ENCODE data around the gene CALCOCO2.
A peak's percentile ranks its signal among the peaks of the same experiment; 100 is the strongest.
"Not testable (repeated sequence)": the region's sequence is repeated elsewhere in the genome, so short reads cannot be mapped to it uniquely, and the experiment has no call there.

CALCOCO2 gene

GRCh38 chr17:48809182-48809581 is 21.7 kb upstream of the CALCOCO2 start:
- Histone ChIP-seq H3K27ac (ENCODE audit: low read depth, low read length) (no peak overlapping the region), H3K27me3 (ENCODE audit: control insufficient read depth, insufficient read depth, low read length) (peaks cover 2% of the 10 kb centered on the region), H3K4me1 (ENCODE audit: control insufficient read depth, insufficient read depth, low read length) (no peaks in the 10 kb centered on the region), H3K4me3 (ENCODE audit: low read length) (no peak overlapping the region), H3K36me3 (ENCODE audit: control insufficient read depth, insufficient read depth, low read length) (no peaks in the 10 kb centered on the region), H3K9ac (ENCODE audit: low read length) (no peak overlapping the region)

DNA sequence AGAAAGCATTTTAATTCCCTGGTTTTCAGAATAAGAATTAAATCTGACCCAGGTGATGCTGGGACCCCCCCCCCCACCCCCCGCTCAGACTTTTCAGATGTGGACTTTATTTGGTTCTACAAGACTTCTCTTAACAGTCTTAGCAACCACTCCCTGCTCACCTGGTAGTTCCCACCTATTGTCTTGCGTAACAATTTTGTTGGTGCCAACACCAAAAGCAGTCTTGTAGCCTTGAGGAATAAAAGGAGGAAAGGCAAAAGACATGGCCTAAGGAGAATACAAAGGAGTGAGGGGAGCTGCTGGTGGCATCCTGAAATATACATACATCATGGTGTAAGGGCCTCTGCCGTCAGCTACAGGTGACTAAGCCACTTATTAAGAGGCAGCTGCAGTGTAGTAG is 18.8 kb upstream of the CALCOCO2 start:
- Histone ChIP-seq H3K27me3 (ENCODE audit: control insufficient read depth, insufficient read depth, low read length) (no peaks in the 10 kb centered on the region), H3K27ac (ENCODE audit: low read depth, low read length) (no peak overlapping the region), H3K4me3 (ENCODE audit: low read length) (no peak overlapping the region), H3K4me1 (ENCODE audit: control insufficient read depth, insufficient read depth, low read length) (no peaks in the 10 kb centered on the region), H3K36me3 (ENCODE audit: control insufficient read depth, insufficient read depth, low read length) (no peaks in the 10 kb centered on the region), H3K9ac (ENCODE audit: low read length) (no peak overlapping the region)

- Histone ChIP-seq H3K27me3 (ENCODE audit: control insufficient read depth, insufficient read depth, low read length) (no peaks in the 10 kb centered on the region), H3K36me3 (ENCODE audit: control insufficient read depth, insufficient read depth, low read length) (no peaks in the 10 kb centered on the region), H3K27ac (ENCODE audit: low read depth, low read length) (no peak overlapping the region), H3K9ac (ENCODE audit: low read length) (no peak overlapping the region), H3K4me3 (ENCODE audit: low read length) (no peak overlapping the region), H3K4me1 (ENCODE audit: control insufficient read depth, insufficient read depth, low read length) (peaks cover 4% of the 10 kb centered on the region)
Measured at GRCh38 chr17:48814504-48814903, 16.3 kb upstream of the CALCOCO2 start.

DNA sequence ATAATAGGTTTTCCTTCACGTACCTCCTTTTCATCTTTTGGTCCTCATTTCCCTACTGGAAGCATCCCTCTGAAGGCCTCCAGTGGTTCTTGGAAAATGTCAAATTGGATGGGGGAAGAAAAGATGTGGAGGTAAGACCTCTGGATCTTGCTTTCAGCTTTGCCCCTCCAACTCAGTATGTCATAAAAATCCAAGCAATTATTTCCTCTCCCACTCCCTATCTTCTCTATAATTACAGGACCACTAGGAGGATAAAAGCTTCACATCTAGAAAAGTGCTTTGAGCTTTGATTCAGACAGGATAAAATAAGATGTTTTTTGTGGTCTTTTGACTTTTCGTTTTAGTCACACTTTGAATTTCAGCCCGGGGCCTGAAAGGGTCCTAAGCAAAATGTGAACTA is 15.5 kb upstream of the CALCOCO2 start:
- Histone ChIP-seq H3K36me3 (ENCODE audit: control insufficient read depth, insufficient read depth, low read length) (no peaks in the 10 kb centered on the region), H3K27me3 (ENCODE audit: control insufficient read depth, insufficient read depth, low read length) (no peaks in the 10 kb centered on the region), H3K9ac (ENCODE audit: low read length) (no peak overlapping the region), H3K4me1 (ENCODE audit: control insufficient read depth, insufficient read depth, low read length) (peaks cover 4% of the 10 kb centered on the region), H3K4me3 (ENCODE audit: low read length) (no peak overlapping the region), H3K27ac (ENCODE audit: low read depth, low read length) (no peak overlapping the region)

DNA sequence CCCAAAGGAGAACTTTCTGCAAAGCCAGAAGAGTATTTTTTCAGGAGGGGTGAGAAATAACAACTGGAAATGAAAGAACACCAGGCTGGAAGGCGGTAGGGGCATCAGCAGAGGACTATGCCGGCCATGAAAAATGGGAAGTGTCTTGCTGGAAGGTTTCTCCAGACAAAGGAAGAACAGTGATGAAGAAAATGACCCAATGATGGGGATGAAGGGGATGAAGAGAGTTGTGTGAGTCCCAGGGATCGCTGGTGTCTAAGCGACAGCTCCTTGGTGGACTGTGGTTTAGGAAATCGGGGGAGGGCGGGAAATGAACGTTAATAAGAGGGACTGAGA is 14.4 kb upstream of the CALCOCO2 start:
- Histone ChIP-seq H3K4me3 (ENCODE audit: low read length) (peak overlapping the region; percentile 73), H3K27me3 (ENCODE audit: control insufficient read depth, insufficient read depth, low read length) (no peaks in the 10 kb centered on the region), H3K36me3 (ENCODE audit: control insufficient read depth, insufficient read depth, low read length) (no peaks in the 10 kb centered on the region), H3K27ac (ENCODE audit: low read depth, low read length) (no peak overlapping the region), H3K9ac (ENCODE audit: low read length) (peak overlapping the region; percentile 37), H3K4me1 (ENCODE audit: control insufficient read depth, insufficient read depth, low read length) (peaks cover 4% of the 10 kb centered on the region)

GRCh38 chr17:48816774-48817590 is 13.9 kb upstream of the CALCOCO2 start, which contains the start of gene TTLL6:
Gene TTLL6 (minus strand): TSS chr17:48817229. CDS start chr17:48817072, 157 bp downstream.
- Histone ChIP-seq H3K27ac (ENCODE audit: low read depth, low read length) (no peak within 1 kb of the TSS), H3K9ac (ENCODE audit: low read length) (peak within 1 kb of the TSS; percentile 37), H3K4me3 (ENCODE audit: low read length) (peak within 1 kb of the TSS; percentile 73), H3K27me3 (ENCODE audit: control insufficient read depth, insufficient read depth, low read length) (no peaks in the 10 kb centered on the region), H3K4me1 (ENCODE audit: control insufficient read depth, insufficient read depth, low read length) (peaks cover 4% of the 10 kb centered on the region), H3K36me3 (ENCODE audit: control insufficient read depth, insufficient read depth, low read length) (no peaks in the 10 kb centered on the region)

DNA sequence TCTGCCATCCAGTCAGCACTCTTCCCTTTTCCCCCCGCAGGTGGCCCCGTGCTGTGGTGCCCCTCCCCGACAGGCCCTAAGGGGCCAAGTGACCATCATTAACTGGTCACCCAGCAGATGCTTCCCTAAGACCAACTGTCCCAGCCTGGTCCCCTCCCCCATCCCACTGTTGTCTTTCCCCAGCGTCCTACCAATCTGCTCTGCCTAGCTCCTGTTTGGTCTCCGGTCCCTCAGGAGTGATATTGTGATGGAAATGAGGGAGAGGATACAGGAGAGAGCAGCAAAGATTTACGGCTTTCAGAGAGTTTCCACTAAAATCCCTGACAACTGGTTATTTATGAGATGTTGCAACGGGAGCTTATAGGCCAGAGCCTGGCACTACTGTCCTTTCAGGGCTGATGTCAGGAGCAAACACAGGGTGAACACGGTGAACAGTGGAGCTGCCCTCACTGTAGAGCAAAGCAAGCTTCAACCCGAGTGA is 12.4 kb upstream of the CALCOCO2 start:
- no peak overlapping the region for H3K4me3 ChIP-seq (ENCODE audit: low read length)
- no peaks in the 10 kb centered on the region for H3K36me3 ChIP-seq (ENCODE audit: control insufficient read depth, insufficient read depth, low read length)
- peaks cover 4% of the 10 kb centered on the region for H3K4me1 ChIP-seq (ENCODE audit: control insufficient read depth, insufficient read depth, low read length)
- no peaks in the 10 kb centered on the region for H3K27me3 ChIP-seq (ENCODE audit: control insufficient read depth, insufficient read depth, low read length)
- no peak overlapping the region for H3K27ac ChIP-seq (ENCODE audit: low read depth, low read length)
- peak overlapping the region; percentile 26 for H3K9ac ChIP-seq (ENCODE audit: low read length)

DNA sequence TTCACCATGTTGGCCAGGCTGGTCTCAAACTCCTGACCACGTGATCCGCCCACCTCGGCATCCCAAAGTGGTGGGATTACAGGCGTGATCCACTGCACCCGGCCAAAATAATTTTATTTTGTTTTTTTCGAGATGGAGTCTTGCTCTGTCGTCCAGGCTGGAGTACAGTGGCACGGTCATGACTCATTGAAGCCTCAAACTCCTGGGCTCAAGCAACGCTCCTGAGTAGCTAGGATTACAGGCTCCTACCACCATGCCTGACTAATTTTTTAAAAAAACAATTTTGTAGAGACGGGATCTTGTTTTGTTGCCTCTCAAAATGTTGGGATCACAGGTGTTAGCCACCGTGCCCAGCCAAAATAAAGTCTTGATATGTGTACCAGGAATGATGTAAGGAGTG is 11.4 kb upstream of the CALCOCO2 start:
- no peak overlapping the region for H3K4me3 ChIP-seq (ENCODE audit: low read length)
- H3K27ac ChIP-seq (ENCODE audit: low read depth, low read length) = no peak overlapping the region
- H3K27me3 ChIP-seq (ENCODE audit: control insufficient read depth, insufficient read depth, low read length) = no peaks in the 10 kb centered on the region

DNA sequence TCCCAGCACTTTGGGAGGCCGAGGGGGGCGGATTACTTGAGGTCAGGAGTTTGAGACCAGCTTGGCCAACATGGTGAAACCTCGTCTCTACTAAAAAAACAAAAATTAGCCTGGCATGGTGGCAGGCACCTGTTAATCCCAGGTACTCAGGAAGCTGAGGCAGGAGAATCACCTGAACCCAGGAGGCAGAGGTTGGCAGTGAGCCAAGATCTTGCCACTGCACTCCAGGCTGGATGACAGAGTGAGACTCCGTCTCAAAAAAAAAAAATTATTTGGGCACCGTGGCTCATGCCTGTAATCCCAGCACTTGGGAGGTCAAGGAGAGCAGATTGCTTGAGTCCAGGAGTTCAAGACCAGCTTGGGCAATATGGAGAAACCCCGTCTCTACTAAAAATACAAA is 9.9 kb upstream of the CALCOCO2 start:
- H3K27me3 ChIP-seq (ENCODE audit: control insufficient read depth, insufficient read depth, low read length); H3K9ac ChIP-seq (ENCODE audit: low read length); H3K4me1 ChIP-seq (ENCODE audit: control insufficient read depth, insufficient read depth, low read length); H3K4me3 ChIP-seq (ENCODE audit: low read length); H3K27ac ChIP-seq (ENCODE audit: low read depth, low read length); H3K36me3 ChIP-seq (ENCODE audit: control insufficient read depth, insufficient read depth, low read length): not testable (repeated sequence)

More for the DNA sequence above, 11.4 kb upstream of the CALCOCO2 start:
- Histone ChIP-seq H3K4me1 (ENCODE audit: control insufficient read depth, insufficient read depth, low read length) (peaks cover 4% of the 10 kb centered on the region), H3K36me3 (ENCODE audit: control insufficient read depth, insufficient read depth, low read length) (no peaks in the 10 kb centered on the region), H3K9ac (ENCODE audit: low read length) (no peak overlapping the region)

DNA sequence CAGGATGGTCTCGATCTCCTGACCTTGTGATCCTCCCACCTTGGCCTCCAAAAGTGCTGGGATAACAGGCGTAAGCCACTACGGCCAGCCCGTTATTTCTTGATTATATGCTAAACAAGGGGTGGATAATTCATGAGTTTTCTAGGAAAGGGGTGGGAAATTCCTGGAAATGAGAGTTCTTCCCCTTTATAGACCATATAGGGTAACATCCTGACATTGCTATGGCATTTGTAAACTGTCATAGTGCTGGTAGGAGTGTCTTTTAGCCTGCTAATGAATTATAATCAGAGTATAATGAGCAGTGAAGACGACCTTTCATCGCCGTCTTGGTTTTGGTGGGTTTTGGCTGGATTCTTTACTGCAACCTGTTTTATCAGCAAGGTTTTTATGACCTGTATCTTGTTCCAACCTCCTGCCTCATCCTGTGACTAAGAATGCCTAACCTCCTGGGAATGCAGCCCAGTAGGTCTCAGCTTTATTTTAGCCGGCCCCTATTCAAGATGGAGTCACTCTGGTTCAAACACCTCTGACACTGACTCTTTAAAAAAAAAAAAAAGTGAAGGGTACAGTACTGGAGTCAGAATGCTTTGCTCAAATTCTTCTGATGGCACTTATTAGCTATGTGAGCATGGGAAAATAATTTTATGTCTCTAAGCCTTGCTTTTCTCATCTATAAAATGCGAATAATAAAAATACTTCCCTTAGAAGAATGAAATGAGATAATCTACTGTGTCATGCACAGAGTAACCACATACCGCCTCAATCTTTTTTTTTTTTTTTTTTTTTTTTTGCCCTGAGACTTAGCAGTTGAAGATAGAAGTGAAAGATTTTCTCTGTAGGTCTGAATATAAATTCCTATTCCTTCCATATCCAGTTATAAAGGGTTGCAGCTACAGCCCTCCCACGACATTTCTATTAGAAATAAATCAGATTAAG is 5.1 kb upstream of the CALCOCO2 start:
- H3K4me3 ChIP-seq (ENCODE audit: low read length) = no peak overlapping the region
- no peaks in the 10 kb centered on the region for H3K4me1 ChIP-seq (ENCODE audit: control insufficient read depth, insufficient read depth, low read length)
- H3K36me3 ChIP-seq (ENCODE audit: control insufficient read depth, insufficient read depth, low read length) = no peaks in the 10 kb centered on the region
- no peak overlapping the region for H3K27ac ChIP-seq (ENCODE audit: low read depth, low read length)
- no peaks in the 10 kb centered on the region for H3K27me3 ChIP-seq (ENCODE audit: control insufficient read depth, insufficient read depth, low read length)
- no peak overlapping the region for H3K9ac ChIP-seq (ENCODE audit: low read length)

DNA sequence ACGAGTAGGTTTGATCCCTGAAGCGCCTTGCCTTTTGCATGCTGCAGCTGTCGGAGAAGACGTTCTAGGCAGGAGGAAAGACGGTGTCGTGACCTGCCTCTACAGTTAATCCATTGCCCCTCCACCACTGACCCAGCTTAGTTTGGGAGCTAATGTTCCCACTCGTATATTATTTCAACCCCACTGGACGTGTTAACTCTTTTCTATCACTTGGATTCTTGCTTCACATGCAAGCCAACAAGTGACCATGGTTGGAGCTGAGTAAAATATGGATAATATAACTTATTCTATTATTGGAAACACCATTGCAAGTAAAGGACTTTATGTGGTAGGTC is 681 bp downstream of the CALCOCO2 start:
- Histone ChIP-seq H3K9ac (ENCODE audit: low read length) (peak overlapping the region; percentile 7), H3K36me3 (ENCODE audit: control insufficient read depth, insufficient read depth, low read length) (no peaks in the 10 kb centered on the region), H3K4me1 (ENCODE audit: control insufficient read depth, insufficient read depth, low read length) (peaks cover 3% of the 10 kb centered on the region), H3K4me3 (ENCODE audit: low read length) (peak overlapping the region; percentile 89), H3K27ac (ENCODE audit: low read depth, low read length) (peak overlapping the region; percentile 1), H3K27me3 (ENCODE audit: control insufficient read depth, insufficient read depth, low read length) (no peaks in the 10 kb centered on the region)

DNA sequence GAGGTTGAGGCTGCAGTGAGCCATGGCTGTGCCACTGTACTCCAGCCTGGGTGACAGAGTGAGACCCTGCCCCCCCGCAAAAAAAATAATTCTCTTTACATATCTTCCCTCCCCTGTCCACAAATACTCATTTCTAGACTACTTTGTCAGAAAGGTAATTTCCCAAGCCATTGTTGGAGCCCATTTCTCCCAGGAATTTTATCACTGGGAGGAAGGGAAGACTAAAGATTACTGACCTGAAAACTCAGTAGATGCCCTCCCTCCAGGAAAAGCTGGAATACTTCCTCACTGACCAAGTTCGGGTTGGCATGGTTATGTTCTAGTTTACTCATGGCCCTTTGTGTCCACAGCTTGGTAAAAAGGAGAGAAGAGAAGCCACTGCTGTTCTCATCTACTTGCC is 4.1 kb downstream of the CALCOCO2 start:
- no peak overlapping the region for H3K4me3 ChIP-seq (ENCODE audit: low read length)
- no peaks in the 10 kb centered on the region for H3K36me3 ChIP-seq (ENCODE audit: control insufficient read depth, insufficient read depth, low read length)
- no peak overlapping the region for H3K9ac ChIP-seq (ENCODE audit: low read length)
- peaks cover 3% of the 10 kb centered on the region for H3K4me1 ChIP-seq (ENCODE audit: control insufficient read depth, insufficient read depth, low read length)
- H3K27ac ChIP-seq (ENCODE audit: low read depth, low read length) = no peak overlapping the region
- no peaks in the 10 kb centered on the region for H3K27me3 ChIP-seq (ENCODE audit: control insufficient read depth, insufficient read depth, low read length)
